ENCODE measurements around the gene MS4A2. TPM values are rescaled to one million over a fixed set of nuclear protein-coding genes. Genes with fewer than 3 reads are reported as not detected.
"Not testable (repeated sequence)": the region's sequence is repeated elsewhere in the genome, so short reads cannot be mapped to it uniquely, and the experiment has no call there.

The MS4A2 gene
- polyA plus RNA-seq, 1 donor: 0.07 TPM

DNA sequence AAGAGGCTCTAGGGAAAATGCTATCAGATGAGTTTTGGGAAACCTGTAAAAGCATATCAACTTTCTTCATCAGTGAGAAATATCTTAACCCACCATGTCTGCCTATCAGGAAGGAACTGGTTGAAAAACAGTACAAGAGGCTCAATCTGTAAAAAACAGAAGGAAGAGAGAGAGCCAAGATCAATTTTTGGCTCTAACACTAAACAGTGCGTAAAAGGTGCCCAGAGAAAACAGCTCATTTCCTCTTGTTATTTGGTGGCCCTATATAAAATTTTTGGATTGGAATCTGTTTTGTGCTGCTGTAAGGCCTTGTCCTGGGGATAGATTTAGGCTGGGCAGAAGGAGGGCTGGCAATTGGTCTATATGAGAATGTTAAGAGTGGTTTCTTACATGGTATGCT is 12.1 kb downstream of the MS4A2 start:
- H3K27me3 ChIP-seq (ENCODE audit: control insufficient read depth, insufficient read depth, low read length): no peaks in the 10 kb centered on the region
- H3K4me1 ChIP-seq (ENCODE audit: control insufficient read depth, insufficient read depth, low read length): peaks cover 3% of the 10 kb centered on the region
- DNase-seq: no peak
- WGBS (ENCODE audit: insufficient coverage, low lambda C conversion rate): no CpG with 5 or more reads among the region's 1 CpG
- no peak overlapping the region for H3K4me3 ChIP-seq (ENCODE audit: low read length)
- no peaks in the 10 kb centered on the region for H3K36me3 ChIP-seq (ENCODE audit: control insufficient read depth, insufficient read depth, low read length)
- H3K27ac ChIP-seq (ENCODE audit: low read length): no peak overlapping the region
- peaks cover 2% of the 10 kb centered on the region for H3K9me3 ChIP-seq (ENCODE audit: control insufficient read depth, low read depth, low read length)

DNA sequence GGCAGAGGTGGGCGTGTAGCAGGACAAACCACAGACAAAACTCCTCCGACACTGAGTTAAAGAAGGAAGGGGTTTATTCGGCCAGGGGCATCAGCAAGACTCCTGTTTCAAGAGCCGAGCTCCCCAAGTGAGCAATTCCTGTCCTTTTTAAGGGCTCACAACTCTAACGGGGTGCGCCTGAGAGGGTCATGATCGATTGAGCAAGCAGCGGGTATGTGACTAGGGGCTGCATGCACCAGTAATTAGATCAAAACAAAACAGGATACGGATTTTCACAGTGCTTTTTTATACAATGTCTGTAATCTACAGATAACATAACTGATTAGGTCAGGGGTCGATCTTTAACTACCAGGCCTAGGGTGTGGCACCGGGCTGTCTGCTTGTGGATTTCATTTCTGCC is 12.9 kb downstream of the MS4A2 start:
- not testable (repeated sequence) for DNase-seq; H3K4me3 ChIP-seq (ENCODE audit: low read length)
- 60% methylated on average over 1 of the region's 11 CpGs for WGBS (ENCODE audit: insufficient coverage, low lambda C conversion rate)

DNA sequence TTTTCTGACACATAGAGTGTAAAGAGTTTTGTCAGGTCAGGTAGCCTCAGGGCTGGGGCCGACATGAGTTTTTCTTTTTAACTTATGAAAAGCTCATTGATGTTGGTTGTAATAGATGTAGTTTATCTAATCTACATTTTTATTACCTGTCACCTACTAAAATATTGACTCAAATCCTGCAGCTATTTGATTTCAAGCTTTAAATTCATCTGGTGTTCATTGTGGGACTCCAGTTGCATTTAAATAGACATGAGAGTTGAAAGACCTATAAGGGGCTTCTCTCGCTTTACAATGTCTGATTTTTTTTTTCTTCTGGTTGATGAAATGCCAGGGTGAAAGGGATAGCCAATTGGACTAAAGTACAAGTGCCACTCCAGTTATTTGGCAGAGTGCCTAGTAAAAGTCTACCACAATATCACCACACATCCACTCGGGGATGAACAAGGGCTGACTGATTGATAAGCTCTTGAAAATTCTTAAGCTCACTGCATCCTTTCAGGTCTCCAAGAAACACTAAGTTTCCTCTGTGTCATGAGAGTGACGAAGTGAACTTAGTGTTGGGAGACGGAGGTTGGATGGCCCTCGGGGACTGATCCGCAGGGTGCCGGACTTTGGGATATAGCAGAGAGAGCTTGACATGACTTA is 16.1 kb downstream of the MS4A2 start:
- H3K27me3 ChIP-seq (ENCODE audit: control insufficient read depth, insufficient read depth, low read length); H3K9me3 ChIP-seq (ENCODE audit: control insufficient read depth, low read depth, low read length); H3K36me3 ChIP-seq (ENCODE audit: control insufficient read depth, insufficient read depth, low read length); DNase-seq; H3K4me1 ChIP-seq (ENCODE audit: control insufficient read depth, insufficient read depth, low read length); H3K4me3 ChIP-seq (ENCODE audit: low read length); H3K27ac ChIP-seq (ENCODE audit: low read length): not testable (repeated sequence)
- WGBS (ENCODE audit: insufficient coverage, low lambda C conversion rate): no CpG with 5 or more reads among the region's 8 CpGs

More for the DNA sequence above, 12.9 kb downstream of the MS4A2 start:
- H3K36me3 ChIP-seq (ENCODE audit: control insufficient read depth, insufficient read depth, low read length); H3K4me1 ChIP-seq (ENCODE audit: control insufficient read depth, insufficient read depth, low read length); H3K27ac ChIP-seq (ENCODE audit: low read length); H3K27me3 ChIP-seq (ENCODE audit: control insufficient read depth, insufficient read depth, low read length); H3K9me3 ChIP-seq (ENCODE audit: control insufficient read depth, low read depth, low read length): not testable (repeated sequence)

DNA sequence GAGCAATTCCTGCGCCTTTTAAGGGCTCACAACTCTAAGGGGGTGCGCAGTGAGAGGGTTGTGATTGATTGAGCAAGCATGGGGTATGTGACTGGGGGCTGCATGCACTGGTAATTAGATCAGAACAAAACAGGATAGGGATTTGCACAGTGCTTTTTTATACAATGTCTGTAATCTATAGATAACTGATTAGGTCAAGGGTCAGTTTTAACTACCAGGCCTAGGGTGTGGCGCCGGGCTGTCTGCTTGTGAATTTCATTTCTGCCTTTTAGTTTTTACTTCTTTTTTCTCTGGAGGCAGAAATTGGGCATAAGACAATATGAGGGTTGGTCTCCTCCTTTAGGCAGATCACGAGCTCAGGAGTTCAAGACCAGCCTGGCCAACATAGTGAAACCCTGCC is 20.2 kb downstream of the MS4A2 start:
- H3K4me3 ChIP-seq (ENCODE audit: low read length); H3K4me1 ChIP-seq (ENCODE audit: control insufficient read depth, insufficient read depth, low read length); H3K27ac ChIP-seq (ENCODE audit: low read length); H3K27me3 ChIP-seq (ENCODE audit: control insufficient read depth, insufficient read depth, low read length); H3K9me3 ChIP-seq (ENCODE audit: control insufficient read depth, low read depth, low read length); H3K36me3 ChIP-seq (ENCODE audit: control insufficient read depth, insufficient read depth, low read length): not testable (repeated sequence)
- DNase-seq: peak in 1 of 2 donors; percentile 60
- no CpG with 5 or more reads among the region's 5 CpGs for WGBS (ENCODE audit: insufficient coverage, low lambda C conversion rate)

DNA sequence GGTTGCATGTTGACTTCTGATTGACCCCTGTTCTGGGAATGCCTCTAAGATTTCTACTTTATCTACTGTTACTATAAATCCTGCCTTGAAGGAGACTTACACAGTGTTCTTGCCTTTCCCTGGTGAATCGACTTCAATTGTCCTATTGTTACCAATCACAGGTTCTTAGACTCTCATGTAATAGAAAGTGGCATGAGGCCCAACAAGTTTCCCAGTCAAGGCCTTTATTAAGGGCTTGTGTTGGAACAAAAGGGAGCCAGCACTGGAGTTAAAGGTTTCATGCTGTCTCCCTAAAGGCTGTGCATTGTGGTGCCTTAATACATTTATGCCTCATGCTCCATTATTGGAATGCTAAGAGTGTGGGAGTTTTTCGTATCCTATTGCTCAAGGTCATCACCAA is 23.3 kb downstream of the MS4A2 start:
- Histone ChIP-seq H3K4me3 (ENCODE audit: low read length) (no peak overlapping the region), H3K4me1 (ENCODE audit: control insufficient read depth, insufficient read depth, low read length) (peaks cover 12% of the 10 kb centered on the region), H3K27ac (ENCODE audit: low read length) (no peak overlapping the region), H3K27me3 (ENCODE audit: control insufficient read depth, insufficient read depth, low read length) (no peaks in the 10 kb centered on the region), H3K36me3 (ENCODE audit: control insufficient read depth, insufficient read depth, low read length) (no peaks in the 10 kb centered on the region), H3K9me3 (ENCODE audit: control insufficient read depth, low read depth, low read length) (peaks cover 5% of the 10 kb centered on the region)
- DNase-seq: no peak
- 55% methylated on average over 2 of the region's 2 CpGs for WGBS (ENCODE audit: insufficient coverage, low lambda C conversion rate)

DNA sequence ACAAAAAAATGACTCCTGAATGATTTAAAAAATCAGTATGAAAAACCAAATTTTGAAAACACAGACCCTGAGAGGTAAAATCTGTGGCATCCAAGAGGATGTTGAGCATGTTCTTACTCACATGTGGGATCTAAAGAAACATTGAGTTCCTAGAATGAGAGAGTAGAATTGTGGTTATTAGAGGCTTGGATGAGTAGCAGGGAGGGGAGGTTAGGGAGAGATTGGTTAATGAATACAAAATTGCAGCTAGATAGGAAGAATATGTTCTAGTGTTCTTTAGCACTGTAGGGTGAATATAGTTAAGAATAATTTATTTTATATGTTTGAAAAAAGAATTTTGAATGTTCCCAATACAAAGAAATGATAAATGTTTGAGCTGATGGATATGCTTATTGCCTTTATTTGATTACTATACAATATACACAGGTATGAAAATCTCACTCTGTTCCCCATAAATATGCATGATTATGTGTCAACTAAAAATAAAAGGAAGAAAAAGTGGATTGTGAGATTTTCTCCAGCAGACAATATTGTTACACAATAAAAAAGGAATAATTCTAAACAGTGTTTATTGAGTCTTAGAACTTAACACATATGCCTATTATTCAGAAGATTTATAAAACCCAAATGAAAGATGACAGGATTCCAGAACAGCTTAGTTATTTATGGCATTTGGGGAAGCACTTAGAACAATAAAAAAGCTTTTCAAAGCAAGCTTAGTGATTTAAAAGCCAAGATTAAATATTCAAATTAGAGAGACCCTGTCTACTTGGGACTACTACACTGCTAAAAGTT is 28.7 kb downstream of the MS4A2 start:
- no peak overlapping the region for H3K27ac ChIP-seq (ENCODE audit: low read length)
- peaks cover 8% of the 10 kb centered on the region for H3K4me1 ChIP-seq (ENCODE audit: control insufficient read depth, insufficient read depth, low read length)
- no peaks in the 10 kb centered on the region for H3K9me3 ChIP-seq (ENCODE audit: control insufficient read depth, low read depth, low read length)
- no peaks in the 10 kb centered on the region for H3K36me3 ChIP-seq (ENCODE audit: control insufficient read depth, insufficient read depth, low read length)
- H3K4me3 ChIP-seq (ENCODE audit: low read length): no peak overlapping the region
- no peak for DNase-seq
- H3K27me3 ChIP-seq (ENCODE audit: control insufficient read depth, insufficient read depth, low read length): no peaks in the 10 kb centered on the region

DNA sequence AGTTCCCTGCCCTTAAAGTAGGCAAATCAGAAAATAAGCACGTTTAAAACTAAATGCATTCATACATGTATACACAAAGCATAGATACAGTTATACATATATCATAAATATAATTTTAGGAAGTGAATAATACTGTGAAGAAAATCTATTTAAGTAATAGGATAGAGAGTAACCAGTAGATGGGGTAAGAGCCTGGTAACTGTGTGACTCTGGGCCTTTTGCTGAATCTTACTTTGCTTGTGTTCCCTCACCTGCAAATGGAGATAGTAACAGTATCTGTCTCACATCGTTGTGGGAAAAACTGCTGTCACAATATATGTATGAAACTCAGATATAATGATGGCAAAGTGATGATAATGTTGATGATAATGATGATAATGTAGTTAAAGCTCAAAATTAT is 29.9 kb downstream of the MS4A2 start:
- no peak overlapping the region for H3K27ac ChIP-seq (ENCODE audit: low read length)
- no peaks in the 10 kb centered on the region for H3K27me3 ChIP-seq (ENCODE audit: control insufficient read depth, insufficient read depth, low read length)
- H3K4me1 ChIP-seq (ENCODE audit: control insufficient read depth, insufficient read depth, low read length): peaks cover 8% of the 10 kb centered on the region
- DNase-seq: no peak
- H3K4me3 ChIP-seq (ENCODE audit: low read length): no peak overlapping the region
- WGBS (ENCODE audit: insufficient coverage, low lambda C conversion rate): no CpG with 5 or more reads among the region's 2 CpGs
- H3K36me3 ChIP-seq (ENCODE audit: control insufficient read depth, insufficient read depth, low read length): no peaks in the 10 kb centered on the region
- no peaks in the 10 kb centered on the region for H3K9me3 ChIP-seq (ENCODE audit: control insufficient read depth, low read depth, low read length)

DNA sequence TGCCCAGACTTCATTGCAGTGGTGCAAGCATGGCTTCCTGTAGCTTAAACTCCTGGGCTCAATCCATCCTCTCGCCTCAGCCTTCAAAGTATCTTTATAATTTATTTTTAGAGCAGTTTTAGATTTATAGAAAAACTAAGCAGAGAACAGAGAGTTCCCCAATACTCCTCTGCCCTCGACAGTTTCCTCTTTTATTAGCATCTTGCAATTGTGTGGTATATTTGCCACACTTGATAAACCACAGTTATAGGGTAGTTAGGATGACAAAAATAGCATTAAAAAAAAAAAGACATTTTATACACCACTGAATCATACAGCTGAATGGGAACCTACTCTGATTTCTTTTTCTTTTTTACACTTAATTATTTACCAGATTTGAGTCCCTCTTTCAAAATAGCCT is 31.2 kb downstream of the MS4A2 start:
- 100% methylated on average over 1 of the region's 2 CpGs for WGBS (ENCODE audit: insufficient coverage, low lambda C conversion rate)
- DNase-seq: no peak
- Histone ChIP-seq H3K27ac (ENCODE audit: low read length) (no peak overlapping the region), H3K9me3 (ENCODE audit: control insufficient read depth, low read depth, low read length) (no peaks in the 10 kb centered on the region), H3K27me3 (ENCODE audit: control insufficient read depth, insufficient read depth, low read length) (no peaks in the 10 kb centered on the region), H3K4me3 (ENCODE audit: low read length) (no peak overlapping the region), H3K36me3 (ENCODE audit: control insufficient read depth, insufficient read depth, low read length) (no peaks in the 10 kb centered on the region), H3K4me1 (ENCODE audit: control insufficient read depth, insufficient read depth, low read length) (peaks cover 2% of the 10 kb centered on the region)

DNA sequence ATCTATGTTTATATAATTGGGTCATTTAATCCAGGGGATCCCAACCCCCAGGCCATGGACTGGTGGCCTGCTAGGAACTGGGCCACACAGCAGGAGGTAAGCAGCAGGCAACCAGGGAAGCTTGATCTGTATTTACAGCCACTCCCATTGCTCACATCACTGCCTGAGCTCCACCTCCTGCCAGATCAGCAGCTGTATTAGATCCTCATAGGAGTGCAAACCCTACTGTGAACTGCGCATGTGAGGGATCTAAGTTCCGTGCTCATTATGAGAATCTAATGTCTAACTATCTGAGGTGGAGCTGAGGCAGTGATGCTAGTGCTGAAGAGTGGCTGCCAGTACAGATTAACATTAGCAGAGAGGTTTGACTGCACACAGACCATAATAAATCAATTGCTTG is 32.8 kb downstream of the MS4A2 start:
- Histone ChIP-seq H3K4me1 (ENCODE audit: control insufficient read depth, insufficient read depth, low read length) (peaks cover 5% of the 10 kb centered on the region), H3K4me3 (ENCODE audit: low read length) (no peak overlapping the region), H3K27me3 (ENCODE audit: control insufficient read depth, insufficient read depth, low read length) (no peaks in the 10 kb centered on the region), H3K36me3 (ENCODE audit: control insufficient read depth, insufficient read depth, low read length) (no peaks in the 10 kb centered on the region), H3K27ac (ENCODE audit: low read length) (no peak overlapping the region), H3K9me3 (ENCODE audit: control insufficient read depth, low read depth, low read length) (peaks cover 3% of the 10 kb centered on the region)
- WGBS (ENCODE audit: insufficient coverage, low lambda C conversion rate): no CpG with 5 or more reads among the region's 2 CpGs
- DNase-seq: peak; percentile 26 to 67

DNA sequence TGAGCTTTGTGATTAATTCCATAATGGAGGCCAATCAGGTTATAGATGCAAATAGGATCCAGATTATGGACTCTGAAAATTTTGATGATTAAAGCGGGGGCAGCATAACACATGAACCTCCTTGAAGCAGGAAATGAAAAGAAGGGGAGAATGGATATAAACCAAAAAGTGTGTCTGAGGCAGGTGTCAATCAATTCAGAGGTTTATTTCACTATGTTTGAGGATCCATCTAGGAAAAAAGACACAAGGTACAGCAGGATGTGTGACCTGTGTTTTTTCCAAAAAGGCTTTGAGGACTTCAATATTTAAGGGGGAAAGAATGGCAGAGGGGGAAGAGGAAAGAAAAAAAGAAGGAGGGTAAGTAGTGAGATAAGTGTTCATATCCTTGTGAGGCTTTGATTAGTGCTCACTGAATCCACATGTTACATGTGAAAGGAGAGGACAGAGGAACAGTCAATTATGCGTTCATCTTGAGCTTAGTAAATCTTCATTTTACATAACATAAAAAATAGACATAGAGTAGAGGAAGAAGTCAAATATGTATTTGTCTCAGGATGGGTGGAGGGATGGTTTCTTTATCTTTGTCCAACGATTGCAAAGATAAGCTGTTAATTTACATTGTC is 34.1 kb downstream of the MS4A2 start:
- Histone ChIP-seq H3K36me3 (ENCODE audit: control insufficient read depth, insufficient read depth, low read length) (no peaks in the 10 kb centered on the region), H3K27ac (ENCODE audit: low read length) (no peak overlapping the region), H3K27me3 (ENCODE audit: control insufficient read depth, insufficient read depth, low read length) (no peaks in the 10 kb centered on the region), H3K9me3 (ENCODE audit: control insufficient read depth, low read depth, low read length) (peaks cover 3% of the 10 kb centered on the region), H3K4me1 (ENCODE audit: control insufficient read depth, insufficient read depth, low read length) (peaks cover 3% of the 10 kb centered on the region), H3K4me3 (ENCODE audit: low read length) (no peak overlapping the region)
- DNase-seq: no peak
- WGBS (ENCODE audit: insufficient coverage, low lambda C conversion rate): 58% methylated on average over 2 of the region's 3 CpGs
